CD4-positive, alpha-beta T cell treated with Interleukin-12 subunit alpha and Interleukin-12 subunit beta, for 1 hour (primary cell): ENCODE results near the gene PITPNM3.

Experiments used
- DNase-seq: peaks from one replicate; pipeline ENCODE4 v3.0.0-alpha.2; 2020

PITPNM3 gene

GRCh38 chr17:6476076-6476809 lies 80.1 kb downstream of the PITPNM3 start:
- DNase-seq = no peak

GRCh38 chr17:6475411-6475810 lies 80.9 kb downstream of the PITPNM3 start:
- DNase-seq = no peak

DNA sequence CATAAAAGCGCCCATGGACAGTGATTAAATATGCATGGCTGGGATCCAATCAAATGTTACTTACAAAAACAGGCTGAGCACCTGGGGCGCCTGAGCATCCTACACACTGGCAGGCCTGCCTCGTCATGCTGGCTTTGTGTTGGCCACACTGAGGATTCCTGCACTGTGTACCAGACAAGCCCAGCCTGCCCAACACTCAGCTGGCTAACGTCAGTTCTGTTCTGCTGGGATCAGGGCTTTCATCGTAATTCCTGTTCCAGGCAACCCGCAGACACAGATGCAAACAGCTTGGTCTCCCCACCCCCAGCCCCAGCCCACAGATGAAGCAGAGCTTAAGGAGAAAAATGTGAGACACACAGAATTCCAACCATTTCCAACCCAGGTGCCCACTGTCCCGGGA lies 81.4 kb downstream of the PITPNM3 start:
- DNase-seq = no peak

- DNase-seq = no peak
Measured at GRCh38 chr17:6474376-6474775, 82.0 kb downstream of the PITPNM3 start.

- peak; percentile 64 for DNase-seq
Measured at GRCh38 chr17:6473128-6473767, 83.1 kb downstream of the PITPNM3 start.

GRCh38 chr17:6472517-6472916 lies 83.8 kb downstream of the PITPNM3 start:
- no peak for DNase-seq

- DNase-seq = no peak
Measured at GRCh38 chr17:6471531-6472465, 84.6 kb downstream of the PITPNM3 start.

DNA sequence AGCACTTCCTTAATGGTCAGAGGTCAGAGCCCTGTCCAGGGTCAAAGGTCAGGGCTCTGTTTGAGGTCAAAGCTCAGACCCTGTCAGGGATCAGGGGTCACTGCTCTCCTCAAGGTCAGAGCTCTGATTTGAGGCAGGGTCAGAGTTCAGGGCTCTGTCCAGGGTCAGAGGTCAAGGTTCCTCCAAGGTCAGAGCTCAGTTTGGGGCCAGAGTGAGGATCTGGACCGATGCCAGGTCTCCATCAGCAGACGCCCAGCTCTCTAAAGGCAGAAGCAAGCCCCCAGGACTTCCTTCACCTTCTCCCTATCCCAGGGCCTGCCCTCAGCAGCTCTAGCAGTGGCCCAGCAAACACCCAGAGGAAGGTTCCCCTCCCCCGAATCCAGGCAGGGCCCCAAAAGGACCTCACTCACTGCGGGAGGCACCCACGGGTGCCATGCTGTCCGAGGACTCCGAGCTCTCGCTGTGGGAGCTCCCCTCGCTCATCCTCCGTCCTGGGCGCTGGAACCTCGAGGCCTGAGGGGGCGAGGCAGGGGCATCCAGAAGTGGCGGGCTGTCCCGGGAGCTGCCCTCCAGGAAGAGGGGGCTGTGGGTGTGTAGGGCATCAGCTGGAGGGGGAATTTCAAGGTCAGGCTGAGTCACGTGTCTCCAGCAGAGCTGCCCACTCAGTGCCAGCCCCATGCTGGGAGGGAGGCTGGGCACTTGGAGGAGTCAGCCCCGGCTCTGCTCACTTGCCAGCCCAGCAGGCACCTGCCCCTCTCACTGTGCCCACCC lies 85.4 kb downstream of the PITPNM3 start:
- no peak for DNase-seq

GRCh38 chr17:6470146-6470718 lies 86.1 kb downstream of the PITPNM3 start:
- no peak for DNase-seq

DNA sequence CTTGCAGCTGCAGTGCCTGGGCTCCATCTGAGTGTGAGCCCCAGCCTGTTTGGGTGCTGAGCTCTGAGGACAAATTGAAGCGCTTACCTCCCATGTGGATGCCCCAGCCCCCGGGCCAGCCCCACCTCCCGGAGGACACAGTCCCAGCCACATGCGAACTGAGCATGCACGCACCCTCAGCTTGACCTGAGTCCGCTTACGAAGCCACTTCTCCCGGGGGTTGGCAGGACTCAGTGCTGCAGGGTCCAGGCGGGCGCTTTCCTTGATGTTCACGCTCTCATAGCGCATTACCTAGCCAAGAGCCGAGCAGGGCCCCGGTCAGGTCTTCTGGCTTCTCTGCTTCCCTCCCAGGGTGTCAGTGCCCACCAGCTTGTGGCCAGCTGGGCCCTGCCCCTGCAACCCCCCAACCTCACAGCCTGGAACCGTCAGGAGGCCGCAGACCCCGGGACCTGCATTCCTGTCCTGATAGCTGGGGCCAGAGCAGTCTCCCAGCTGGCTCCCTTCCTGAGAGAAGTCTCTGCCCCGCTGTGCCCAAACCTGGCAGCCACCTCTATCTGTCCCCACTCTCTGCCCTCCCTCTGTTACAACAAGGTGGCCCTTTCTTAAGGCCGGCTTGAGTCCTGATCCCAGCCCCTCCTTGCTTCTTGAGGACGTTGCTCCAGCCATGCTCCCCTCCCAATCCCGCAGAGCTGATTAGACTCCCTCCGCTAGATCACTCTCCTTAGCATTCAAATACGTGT lies 88.1 kb downstream of the PITPNM3 start:
- no peak for DNase-seq

DNA sequence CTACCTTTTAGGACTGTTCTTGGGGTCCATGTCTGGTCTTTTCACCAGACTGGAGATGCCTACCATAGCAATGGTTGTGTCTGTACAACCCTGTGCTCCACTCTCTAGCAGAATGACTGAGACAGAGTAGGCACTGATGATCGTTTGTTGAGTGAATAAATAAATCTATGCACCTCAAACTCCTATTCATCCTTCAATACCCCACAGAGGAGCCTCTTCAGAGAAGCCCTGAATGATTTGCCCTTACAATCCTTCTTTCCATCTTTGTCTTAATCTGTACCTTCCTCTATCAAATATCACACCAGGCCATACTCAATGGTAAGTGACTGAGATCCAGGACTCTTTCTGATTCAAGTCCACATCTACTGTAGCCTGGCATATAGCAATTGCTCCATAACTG lies 88.8 kb downstream of the PITPNM3 start:
- no peak for DNase-seq

- no peak for DNase-seq
Measured at GRCh38 chr17:6465206-6466003, 91.0 kb downstream of the PITPNM3 start.

DNA sequence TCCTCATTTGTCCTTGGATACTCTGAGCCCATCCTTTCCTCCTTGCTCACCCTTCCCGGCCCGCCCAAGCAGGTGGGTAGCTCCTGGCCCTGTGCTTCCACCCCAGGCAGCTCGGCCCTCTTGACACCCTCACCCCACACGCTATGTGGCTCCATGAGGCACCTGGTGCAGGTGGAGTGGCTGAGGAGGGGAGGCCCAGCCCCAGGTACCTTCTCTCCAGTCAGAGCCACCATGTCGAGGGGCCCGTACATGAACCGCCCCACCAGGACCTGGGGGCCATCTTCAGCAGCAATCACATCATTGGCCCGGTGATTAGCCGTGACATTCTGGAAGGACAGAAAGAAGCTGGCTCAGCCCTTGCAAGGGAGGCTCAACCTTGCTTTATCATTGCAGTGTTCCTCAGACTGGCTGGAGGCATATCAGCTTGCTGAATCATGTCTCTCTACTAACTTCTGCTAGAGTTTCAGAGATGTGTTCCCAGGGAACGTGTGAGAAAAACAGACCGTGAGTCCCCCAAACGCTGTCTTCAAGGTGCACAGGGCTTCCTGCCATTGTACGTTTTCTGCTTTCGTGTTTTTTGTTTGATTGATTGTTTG lies 91.8 kb downstream of the PITPNM3 start:
- no peak for DNase-seq

- DNase-seq = no peak
Measured at GRCh38 chr17:6463616-6464445, 92.5 kb downstream of the PITPNM3 start.

GRCh38 chr17:6462692-6463091 lies 93.7 kb downstream of the PITPNM3 start:
- no peak for DNase-seq

GRCh38 chr17:6461792-6462524 lies 94.4 kb downstream of the PITPNM3 start:
- DNase-seq = no peak

DNA sequence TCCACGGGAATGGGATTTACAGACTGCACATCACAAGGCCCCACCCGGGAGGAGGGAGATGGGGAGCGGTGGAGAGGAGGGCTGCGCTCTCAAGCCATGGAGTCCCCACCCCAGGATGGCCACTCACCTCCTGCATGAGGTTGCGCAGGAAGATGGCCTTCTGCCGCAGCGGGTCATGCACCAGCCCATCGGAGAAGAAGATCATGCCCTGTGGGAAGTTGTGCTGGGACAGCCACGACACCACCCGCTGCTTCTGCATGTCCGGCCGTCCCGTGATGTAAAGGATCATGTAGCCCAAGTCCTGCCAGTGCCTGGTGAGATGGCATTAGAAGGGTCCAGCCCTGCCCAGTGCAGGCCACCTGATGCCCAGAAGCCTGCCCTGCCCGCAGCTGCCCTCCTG lies 95.1 kb downstream of the PITPNM3 start:
- DNase-seq = no peak

DNA sequence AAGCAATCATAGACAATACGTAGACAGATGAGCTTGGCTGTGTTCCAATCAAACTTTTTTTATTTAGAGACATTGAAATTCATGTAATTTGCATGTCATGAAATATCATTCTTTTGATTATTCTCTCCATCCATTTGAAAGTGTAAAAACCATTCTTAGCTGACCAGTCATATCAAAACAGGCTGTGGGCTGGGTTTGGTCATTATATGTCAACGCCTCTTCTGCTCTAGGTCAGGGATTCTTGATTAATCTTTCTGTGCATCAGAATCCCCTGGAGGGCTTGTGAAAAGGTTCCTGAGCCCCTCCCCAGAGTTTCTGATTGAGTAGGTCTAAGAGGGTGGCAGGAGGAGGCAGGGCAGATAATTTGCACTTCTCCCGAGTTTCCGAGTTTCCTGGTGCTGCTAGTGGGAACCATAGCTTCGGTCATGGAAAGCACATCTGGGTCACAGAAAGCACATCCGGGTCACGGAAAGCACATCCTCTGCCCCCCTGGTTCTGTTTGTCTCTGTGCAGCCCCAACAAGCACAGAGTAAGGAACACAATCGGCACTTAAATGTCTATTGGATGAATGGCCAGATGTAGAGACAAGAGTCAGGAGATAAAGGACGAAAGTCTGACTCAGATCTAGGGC lies 95.7 kb downstream of the PITPNM3 start:
- no peak for DNase-seq
